Measurements from ENCODE around the gene CRHBP. TPM values are rescaled to one million over a fixed set of nuclear protein-coding genes. Genes with fewer than 3 reads are reported as not detected.

Gene CRHBP
- total and polyA plus RNA-seq, 9 of the 15 experiments (the other 6 are each of a cell fraction or from before 2014, with no cell fraction given) = not detected

DNA sequence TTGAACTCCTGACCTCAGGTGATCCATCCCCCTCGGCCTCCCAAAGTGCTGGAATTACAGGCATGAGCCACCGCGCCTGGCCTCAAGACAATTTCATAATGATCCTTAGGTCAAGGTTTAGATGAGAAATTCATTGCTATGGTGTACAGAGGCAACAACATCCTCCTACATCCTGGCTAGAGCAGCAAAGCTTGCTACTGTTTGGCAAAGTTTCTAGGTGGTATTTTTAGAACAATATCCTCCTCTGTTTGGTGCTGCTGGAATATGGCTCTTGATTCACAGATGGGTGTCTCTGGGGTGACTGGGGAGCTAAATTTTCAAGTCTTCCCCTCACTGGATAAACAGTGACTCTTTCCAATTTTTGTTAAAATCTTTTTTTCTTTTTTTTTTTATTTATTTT is 30.6 kb downstream of the CRHBP start:
- ATAC-seq = no peak
- FAIRE-seq = no peak
- BruUV-seq (replicated peaks) = no TSS peak
- no peak overlapping the region for H2AFZ ChIP-seq (ENCODE audit: low read depth, low read length)
- H4K20me1 ChIP-seq (replicated peaks; ENCODE audit: control insufficient read depth, insufficient read depth, low read length) = no peaks in the 10 kb centered on the region
- no peak overlapping the region for H3K4me3 ChIP-seq
- no peak overlapping the region for H3K27ac ChIP-seq (ENCODE audit: extremely low read depth, low read depth, low read length)
- in situ Hi-C loops (cut with MboI) (no loop called here), intact Hi-C loops (cut with micrococcal nuclease) (no loop called here)
- no peaks in the 10 kb centered on the region for H3K36me3 ChIP-seq (ENCODE audit: control insufficient read depth, insufficient read depth, low read length)
- POLR2A ChIA-PET = no interaction called here
- no peak overlapping the region for H3K9ac ChIP-seq (ENCODE audit: insufficient read depth in 1 of 2, low read depth in 2 of 2, low read length in 2 of 2)
- H3K9me3 ChIP-seq (replicated peaks; ENCODE audit: control insufficient read depth, insufficient read depth, low read depth, low read length) = no peaks in the 10 kb centered on the region
- WGBS (ENCODE audit: insufficient coverage, low coverage, missing lambda C conversion rate) = 36% methylated on average over 3 of the region's 3 CpGs
- no peaks in the 10 kb centered on the region for H3K9me1 ChIP-seq (ENCODE audit: control insufficient read depth, insufficient read depth, low read length)
- CTCF ChIA-PET (ENCODE audit: low intra/inter-chr PET ratio) = no interaction called here
- no peaks in the 10 kb centered on the region for H3K27me3 ChIP-seq (ENCODE audit: control insufficient read depth in 2 of 2, insufficient read depth in 2 of 2, low read length in 2 of 2)
- DNase-seq (ENCODE audit: extremely low read depth in 1 of 4, low spot score in 3 of 4) = no peak
- H3K79me2 ChIP-seq (ENCODE audit: control insufficient read depth, insufficient read depth, low read length) = no peaks in the 10 kb centered on the region
- peaks cover 0 to 7% of the 10 kb centered on the region in 2 experiments; a peak in 2 of 5 replicates for H3K4me1 ChIP-seq (replicated peaks in 1 of 2; ENCODE audit: control insufficient read depth in 2 of 2, insufficient read depth in 2 of 2, low read length in 2 of 2)
- no peak overlapping the region for H3K4me2 ChIP-seq (ENCODE audit: insufficient read depth, low read length)
- TF ChIP-seq CSDE1 (IDR thresholded peaks at IDR 0.05) (no peak), ZNF347 (CRISPR knock-in tag; IDR thresholded peaks at IDR 0.05; ENCODE audit: low read depth) (no peak), SRF (CRISPR knock-in tag; IDR thresholded peaks at IDR 0.05) (no peak), NONO (IDR thresholded peaks at IDR 0.05; ENCODE audit: low read depth in 2 of 2, low read length in 1 of 2) (no peak), PCBP2 (IDR thresholded peaks at IDR 0.05; ENCODE audit: low read depth, low read length, poor library complexity, severe bottlenecking) (no peak), RFX1 (IDR thresholded peaks at IDR 0.05) (no peak), ZNF146 (CRISPR knock-in tag; IDR thresholded peaks at IDR 0.05; ENCODE audit: unreplicated experiment) (no peak)
- TF ChIP-seq, protein P1, sequence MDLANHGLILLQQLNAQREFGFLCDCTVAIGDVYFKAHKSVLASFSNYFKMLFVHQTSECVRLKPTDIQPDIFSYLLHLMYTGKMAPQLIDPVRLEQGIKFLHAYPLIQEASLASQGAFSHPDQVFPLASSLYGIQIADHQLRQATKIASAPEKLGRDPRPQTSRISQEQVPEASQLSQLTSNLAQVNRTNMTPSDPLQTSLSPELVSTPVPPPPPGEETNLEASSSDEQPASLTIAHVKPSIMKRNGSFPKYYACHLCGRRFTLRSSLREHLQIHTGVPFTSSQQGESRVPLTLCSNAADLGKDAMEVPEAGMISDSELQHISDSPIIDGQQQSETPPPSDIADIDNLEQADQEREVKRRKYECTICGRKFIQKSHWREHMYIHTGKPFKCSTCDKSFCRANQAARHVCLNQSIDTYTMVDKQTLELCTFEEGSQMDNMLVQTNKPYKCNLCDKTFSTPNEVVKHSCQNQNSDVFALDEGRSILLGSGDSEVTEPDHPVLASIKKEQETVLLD (IDR thresholded peaks at IDR 0.05) = no peak
- TF ChIP-seq, protein P2, sequence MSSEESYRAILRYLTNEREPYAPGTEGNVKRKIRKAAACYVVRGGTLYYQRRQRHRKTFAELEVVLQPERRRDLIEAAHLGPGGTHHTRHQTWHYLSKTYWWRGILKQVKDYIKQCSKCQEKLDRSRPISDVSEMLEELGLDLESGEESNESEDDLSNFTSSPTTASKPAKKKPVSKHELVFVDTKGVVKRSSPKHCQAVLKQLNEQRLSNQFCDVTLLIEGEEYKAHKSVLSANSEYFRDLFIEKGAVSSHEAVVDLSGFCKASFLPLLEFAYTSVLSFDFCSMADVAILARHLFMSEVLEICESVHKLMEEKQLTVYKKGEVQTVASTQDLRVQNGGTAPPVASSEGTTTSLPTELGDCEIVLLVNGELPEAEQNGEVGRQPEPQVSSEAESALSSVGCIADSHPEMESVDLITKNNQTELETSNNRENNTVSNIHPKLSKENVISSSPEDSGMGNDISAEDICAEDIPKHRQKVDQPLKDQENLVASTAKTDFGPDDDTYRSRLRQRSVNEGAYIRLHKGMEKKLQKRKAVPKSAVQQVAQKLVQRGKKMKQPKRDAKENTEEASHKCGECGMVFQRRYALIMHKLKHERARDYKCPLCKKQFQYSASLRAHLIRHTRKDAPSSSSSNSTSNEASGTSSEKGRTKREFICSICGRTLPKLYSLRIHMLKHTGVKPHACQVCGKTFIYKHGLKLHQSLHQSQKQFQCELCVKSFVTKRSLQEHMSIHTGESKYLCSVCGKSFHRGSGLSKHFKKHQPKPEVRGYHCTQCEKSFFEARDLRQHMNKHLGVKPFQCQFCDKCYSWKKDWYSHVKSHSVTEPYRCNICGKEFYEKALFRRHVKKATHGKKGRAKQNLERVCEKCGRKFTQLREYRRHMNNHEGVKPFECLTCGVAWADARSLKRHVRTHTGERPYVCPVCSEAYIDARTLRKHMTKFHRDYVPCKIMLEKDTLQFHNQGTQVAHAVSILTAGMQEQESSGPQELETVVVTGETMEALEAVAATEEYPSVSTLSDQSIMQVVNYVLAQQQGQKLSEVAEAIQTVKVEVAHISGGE (CRISPR knock-in tag; IDR thresholded peaks at IDR 0.05) = no peak
- TF ChIP-seq, protein P3, sequence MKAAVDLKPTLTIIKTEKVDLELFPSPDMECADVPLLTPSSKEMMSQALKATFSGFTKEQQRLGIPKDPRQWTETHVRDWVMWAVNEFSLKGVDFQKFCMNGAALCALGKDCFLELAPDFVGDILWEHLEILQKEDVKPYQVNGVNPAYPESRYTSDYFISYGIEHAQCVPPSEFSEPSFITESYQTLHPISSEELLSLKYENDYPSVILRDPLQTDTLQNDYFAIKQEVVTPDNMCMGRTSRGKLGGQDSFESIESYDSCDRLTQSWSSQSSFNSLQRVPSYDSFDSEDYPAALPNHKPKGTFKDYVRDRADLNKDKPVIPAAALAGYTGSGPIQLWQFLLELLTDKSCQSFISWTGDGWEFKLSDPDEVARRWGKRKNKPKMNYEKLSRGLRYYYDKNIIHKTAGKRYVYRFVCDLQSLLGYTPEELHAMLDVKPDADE (conservative IDR thresholded peaks at IDR 0.05; ENCODE audit: control insufficient read depth, low read depth, low read length) = no peak
- TF ChIP-seq, protein P4, sequence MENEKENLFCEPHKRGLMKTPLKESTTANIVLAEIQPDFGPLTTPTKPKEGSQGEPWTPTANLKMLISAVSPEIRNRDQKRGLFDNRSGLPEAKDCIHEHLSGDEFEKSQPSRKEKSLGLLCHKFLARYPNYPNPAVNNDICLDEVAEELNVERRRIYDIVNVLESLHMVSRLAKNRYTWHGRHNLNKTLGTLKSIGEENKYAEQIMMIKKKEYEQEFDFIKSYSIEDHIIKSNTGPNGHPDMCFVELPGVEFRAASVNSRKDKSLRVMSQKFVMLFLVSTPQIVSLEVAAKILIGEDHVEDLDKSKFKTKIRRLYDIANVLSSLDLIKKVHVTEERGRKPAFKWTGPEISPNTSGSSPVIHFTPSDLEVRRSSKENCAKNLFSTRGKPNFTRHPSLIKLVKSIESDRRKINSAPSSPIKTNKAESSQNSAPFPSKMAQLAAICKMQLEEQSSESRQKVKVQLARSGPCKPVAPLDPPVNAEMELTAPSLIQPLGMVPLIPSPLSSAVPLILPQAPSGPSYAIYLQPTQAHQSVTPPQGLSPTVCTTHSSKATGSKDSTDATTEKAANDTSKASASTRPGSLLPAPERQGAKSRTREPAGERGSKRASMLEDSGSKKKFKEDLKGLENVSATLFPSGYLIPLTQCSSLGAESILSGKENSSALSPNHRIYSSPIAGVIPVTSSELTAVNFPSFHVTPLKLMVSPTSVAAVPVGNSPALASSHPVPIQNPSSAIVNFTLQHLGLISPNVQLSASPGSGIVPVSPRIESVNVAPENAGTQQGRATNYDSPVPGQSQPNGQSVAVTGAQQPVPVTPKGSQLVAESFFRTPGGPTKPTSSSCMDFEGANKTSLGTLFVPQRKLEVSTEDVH (IDR thresholded peaks at IDR 0.05; ENCODE audit: low read depth, partially characterized antibody) = no peak
- TF ChIP-seq, protein P5, sequence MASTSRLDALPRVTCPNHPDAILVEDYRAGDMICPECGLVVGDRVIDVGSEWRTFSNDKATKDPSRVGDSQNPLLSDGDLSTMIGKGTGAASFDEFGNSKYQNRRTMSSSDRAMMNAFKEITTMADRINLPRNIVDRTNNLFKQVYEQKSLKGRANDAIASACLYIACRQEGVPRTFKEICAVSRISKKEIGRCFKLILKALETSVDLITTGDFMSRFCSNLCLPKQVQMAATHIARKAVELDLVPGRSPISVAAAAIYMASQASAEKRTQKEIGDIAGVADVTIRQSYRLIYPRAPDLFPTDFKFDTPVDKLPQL (IDR thresholded peaks at IDR 0.05; ENCODE audit: extremely low read depth, insufficient read length) = no peak

All from K562 (cell line).